HEK293T (cell line): ENCODE measurements around the gene SUPT3H.

Source experiments
- ARNT ChIP-seq: fragments of 450-650 bp; IDR thresholded peaks from 2 replicates; pipeline ENCODE4 v1.6.1; 2017; ENCODE audit warnings: mild to moderate bottlenecking
- BHLHE40 ChIP-seq: fragments of 450-650 bp; IDR thresholded peaks from 2 replicates; pipeline ENCODE4 v1.6.1; 2016; ENCODE audit warnings: mild to moderate bottlenecking, moderate library complexity, borderline replicate concordance
- CTBP1 ChIP-seq: fragments of 450-650 bp; IDR thresholded peaks from 2 replicates; pipeline ENCODE4 v1.6.1; 2016; ENCODE audit warnings: borderline replicate concordance
- ELF4 ChIP-seq: fragments of 450-650 bp; IDR thresholded peaks from 2 replicates; pipeline ENCODE4 v1.6.1; 2017; ENCODE audit warnings: antibody characterized with exemption
- FOXA1 ChIP-seq: fragments of 450-650 bp; IDR thresholded peaks from 2 replicates; pipeline ENCODE4 v1.6.1; 2016; ENCODE audit warnings: mild to moderate bottlenecking
- FOXK2 ChIP-seq: fragments of 450-650 bp; IDR thresholded peaks from 2 replicates; pipeline ENCODE4 v1.6.1; 2016; ENCODE audit warnings: mild to moderate bottlenecking
- FOXM1 ChIP-seq: fragments of 450-650 bp; IDR thresholded peaks from 2 replicates; pipeline ENCODE4 v1.6.1; 2017; ENCODE audit warnings: mild to moderate bottlenecking, borderline replicate concordance
- HDGF ChIP-seq: fragments of 450-650 bp; IDR thresholded peaks from 2 replicates; pipeline ENCODE4 v1.6.1; 2017; ENCODE audit warnings: antibody characterized with exemption, borderline replicate concordance
- L3MBTL2 ChIP-seq: fragments of 450-650 bp; conservative IDR thresholded peaks from 2 replicates; pipeline ENCODE4 v1.6.1; 2016; ENCODE audit warnings: mild to moderate bottlenecking
- PKNOX1 ChIP-seq: fragments of 450-650 bp; IDR thresholded peaks from 2 replicates; pipeline ENCODE4 v1.6.1; 2016
- SP1 ChIP-seq: fragments of 450-650 bp; IDR thresholded peaks from 2 replicates; pipeline ENCODE4 v1.6.1; 2017
- TARDBP ChIP-seq: fragments of 450-650 bp; IDR thresholded peaks from 2 replicates; pipeline ENCODE4 v1.6.1; 2016

DNA sequence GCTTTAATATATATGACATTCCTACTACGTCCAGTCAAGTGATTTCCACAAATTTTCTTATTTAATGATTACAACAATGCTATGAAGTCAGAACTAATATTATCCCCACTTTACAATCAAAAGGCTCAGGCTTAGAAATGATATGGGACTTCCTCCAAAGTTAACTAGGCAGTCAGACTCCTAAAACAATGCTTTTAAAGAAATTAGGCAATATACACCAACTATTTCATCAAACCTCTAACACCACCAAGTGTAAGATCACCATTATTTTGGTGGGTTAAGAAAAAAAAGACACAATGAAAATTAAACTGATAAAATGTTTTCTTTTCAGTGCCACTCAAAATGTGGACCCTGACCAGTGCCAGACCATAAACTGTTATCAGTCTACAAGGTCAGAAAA is 305.7 kb downstream of the SUPT3H start:
- TF ChIP-seq HDGF, result no peak
- TF ChIP-seq SP1, result no peak
- TF ChIP-seq L3MBTL2, result no peak
- no peak for TF ChIP-seq CTBP1
- TF ChIP-seq ELF4, result no peak
- TF ChIP-seq FOXK2, result no peak
- no peak for TF ChIP-seq TARDBP
- no peak for TF ChIP-seq ARNT
- no peak for TF ChIP-seq BHLHE40
- no peak for TF ChIP-seq FOXM1
- TF ChIP-seq PKNOX1, result no peak
- TF ChIP-seq FOXA1, result no peak
